ENCODE measurements around the gene RAB4A.

GRCh38 chr1:229224308-229224707 is 46.6 kb upstream of the RAB4A start:
- no peak for TF ChIP-seq CTCF (IDR thresholded peaks at IDR 0.05)
- TF ChIP-seq ZFX (IDR thresholded peaks at IDR 0.05; ENCODE audit: borderline replicate concordance) = no peak
